ENCODE results near the gene CTDSP1.

GRCh38 chr2:218392891-218393462 is 6.7 kb upstream of the CTDSP1 start:
- no peak for TF ChIP-seq JUN (IDR thresholded peaks at IDR 0.05)
- TF ChIP-seq CTCF (IDR thresholded peaks at IDR 0.05), result no peak
- no peak for TF ChIP-seq HES2 (IDR thresholded peaks at IDR 0.05)
- no peak for TF ChIP-seq POLR2AphosphoS2 (conservative IDR thresholded peaks at IDR 0.05; ENCODE audit: low read length)
- TF ChIP-seq POLR2A (IDR thresholded peaks at IDR 0.05; ENCODE audit: low read length), result no peak
- no peak for TF ChIP-seq REST (IDR thresholded peaks at IDR 0.05)
